IPS-20b (cell line): ENCODE data around the gene SPATA22.
"Not testable (repeated sequence)": the region's sequence is repeated elsewhere in the genome, so short reads cannot be mapped to it uniquely, and the experiment has no call there.

ENCODE experiments used
- H3K27ac ChIP-seq: one replicate; pipeline ENCODE4 v1.5.1; 2013; ENCODE audit warnings: low read length
- H3K27me3 ChIP-seq: 2 replicates; pipeline ENCODE4 v1.6.1; 2013; ENCODE audit warnings: mild to moderate bottlenecking, low read length, inconsistent platforms; ENCODE audit not compliant: insufficient read depth
- H3K36me3 ChIP-seq: 2 replicates; pipeline ENCODE4 v1.6.1; 2013; ENCODE audit warnings: low read depth, mild to moderate bottlenecking, inconsistent platforms, low read length, moderate library complexity; ENCODE audit not compliant: insufficient read depth
- H3K4me1 ChIP-seq: 2 replicates; pipeline ENCODE4 v1.6.1; 2013; ENCODE audit warnings: mild to moderate bottlenecking, control low read depth, inconsistent platforms, low read length, moderate library complexity; ENCODE audit not compliant: insufficient read depth
- H3K4me3 ChIP-seq: 2 replicates; pipeline ENCODE4 v1.5.1; 2013; ENCODE audit warnings: mild to moderate bottlenecking, low read length, inconsistent platforms
- H3K9ac ChIP-seq: 2 replicates; pipeline ENCODE4 v1.6.1; 2013; ENCODE audit warnings: low read depth, mild to moderate bottlenecking, inconsistent platforms, low read length, moderate library complexity
- H3K9me3 ChIP-seq: 2 replicates; pipeline ENCODE4 v1.6.1; 2013; ENCODE audit warnings: mild to moderate bottlenecking, low read depth, low read length, inconsistent platforms; ENCODE audit not compliant: insufficient read depth

Gene SPATA22, protein sequence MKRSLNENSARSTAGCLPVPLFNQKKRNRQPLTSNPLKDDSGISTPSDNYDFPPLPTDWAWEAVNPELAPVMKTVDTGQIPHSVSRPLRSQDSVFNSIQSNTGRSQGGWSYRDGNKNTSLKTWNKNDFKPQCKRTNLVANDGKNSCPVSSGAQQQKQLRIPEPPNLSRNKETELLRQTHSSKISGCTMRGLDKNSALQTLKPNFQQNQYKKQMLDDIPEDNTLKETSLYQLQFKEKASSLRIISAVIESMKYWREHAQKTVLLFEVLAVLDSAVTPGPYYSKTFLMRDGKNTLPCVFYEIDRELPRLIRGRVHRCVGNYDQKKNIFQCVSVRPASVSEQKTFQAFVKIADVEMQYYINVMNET

DNA sequence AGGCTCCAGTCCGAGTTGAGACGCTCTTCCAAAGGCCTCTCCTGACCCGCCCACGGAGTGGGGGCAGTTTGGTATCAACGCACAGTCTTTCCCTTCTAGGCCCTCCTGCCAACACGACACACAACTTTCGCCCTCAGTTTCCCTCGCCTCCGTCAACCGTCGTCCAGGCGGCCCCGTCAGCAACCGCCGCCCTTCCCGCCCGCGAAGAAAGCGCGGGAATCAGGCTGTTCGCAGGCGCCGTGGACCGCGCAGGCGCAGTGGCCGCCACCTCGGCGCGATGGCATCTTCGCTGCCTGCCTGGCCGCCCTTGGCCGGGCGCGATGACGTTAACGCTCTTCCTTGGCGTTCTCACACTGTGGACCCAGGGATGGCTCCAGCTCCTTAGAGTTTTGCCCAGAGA lies at the start of gene SPATA22:
SPATA22 (minus strand) TSS at position 221 of the 400 bp plus-strand sequence. CDS start 2,494 bp downstream, outside the sequence.
- no peaks in the 10 kb centered on the region for H3K27me3 ChIP-seq
- no peaks in the 10 kb centered on the region for H3K9me3 ChIP-seq
- no peak within 1 kb of the TSS for H3K9ac ChIP-seq
- H3K4me3 ChIP-seq: no peak within 1 kb of the TSS
- 0 out of 2 replicates have a peak, but pooled peaks cover 4% of the 10 kb centered on the region for H3K4me1 ChIP-seq
- no peak within 1 kb of the TSS for H3K27ac ChIP-seq
- no peaks in the 10 kb centered on the region for H3K36me3 ChIP-seq

DNA sequence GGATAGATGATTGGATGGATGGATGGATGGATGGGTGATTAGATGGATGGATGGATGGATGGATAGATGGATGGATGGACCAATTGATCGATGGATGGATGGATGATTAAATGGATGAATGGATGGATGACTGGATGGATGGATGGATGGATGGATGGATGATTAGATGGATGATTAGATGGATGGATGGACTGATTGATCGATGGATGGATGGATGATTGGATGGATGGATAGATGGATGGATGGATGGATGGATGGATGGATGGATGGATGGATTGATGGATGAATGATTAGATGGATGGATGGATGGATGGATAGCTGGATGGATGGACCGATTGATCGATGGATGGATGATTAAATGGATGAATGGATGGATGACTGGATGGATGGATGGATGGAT lies 47.9 kb upstream of the SPATA22 start:
- not testable (repeated sequence) for H3K27ac ChIP-seq, H3K36me3 ChIP-seq, H3K27me3 ChIP-seq, H3K9me3 ChIP-seq, H3K4me3 ChIP-seq, H3K9ac ChIP-seq, H3K4me1 ChIP-seq

DNA sequence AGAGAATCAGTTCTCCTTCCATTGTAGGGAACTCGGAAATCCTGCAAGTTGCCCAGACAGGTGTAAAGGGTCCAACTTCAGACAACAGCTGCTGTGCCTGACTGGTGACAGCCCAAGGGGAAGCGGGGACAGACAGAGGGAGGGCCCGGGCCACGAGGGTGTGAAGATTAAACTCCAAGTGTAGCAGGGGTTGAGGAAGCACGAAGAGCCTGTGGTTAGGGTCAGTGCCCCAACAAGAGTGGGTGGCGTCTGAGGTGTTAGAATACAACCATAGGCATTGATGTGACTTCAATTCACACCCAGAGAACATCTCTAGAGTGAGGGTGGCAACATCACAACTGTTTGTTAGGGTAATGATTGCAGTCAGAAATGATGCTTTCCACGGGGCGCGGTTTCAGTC lies 43.3 kb upstream of the SPATA22 start:
- no peaks in the 10 kb centered on the region for H3K36me3 ChIP-seq
- H3K27me3 ChIP-seq: peaks cover 20% of the 10 kb centered on the region; the same call in 1 of the 2 replicates
- no peak overlapping the region for H3K4me3 ChIP-seq
- no peak overlapping the region for H3K27ac ChIP-seq
- no peaks in the 10 kb centered on the region for H3K9me3 ChIP-seq
- peaks cover 26% of the 10 kb centered on the region; the same call in 1 of the 2 replicates for H3K4me1 ChIP-seq
- no peak overlapping the region for H3K9ac ChIP-seq

DNA sequence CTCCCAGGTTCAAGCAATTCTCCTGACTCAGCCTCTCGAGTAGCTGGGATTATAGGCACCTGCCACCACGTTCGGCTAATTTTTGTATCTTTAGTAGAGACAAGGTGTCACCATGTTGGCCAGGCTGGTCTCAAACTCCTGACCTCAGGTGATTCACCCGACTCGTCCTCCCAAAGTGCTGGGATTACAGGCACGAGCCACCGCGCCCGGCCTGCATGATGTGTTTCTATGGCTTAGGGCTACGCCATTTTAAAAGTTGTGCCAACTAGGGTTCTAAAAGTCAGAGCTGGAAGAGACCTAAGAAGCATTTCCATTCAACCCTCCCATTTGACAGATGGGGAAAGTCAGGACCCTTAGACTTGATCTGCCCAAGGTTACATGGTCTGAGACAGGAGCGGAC lies 42.5 kb upstream of the SPATA22 start:
- H3K27ac ChIP-seq, H3K36me3 ChIP-seq, H3K9me3 ChIP-seq, H3K4me3 ChIP-seq, H3K9ac ChIP-seq: not testable (repeated sequence)
- peaks cover 26% of the 10 kb centered on the region; the same call in 1 of the 2 replicates for H3K4me1 ChIP-seq
- peaks cover 20% of the 10 kb centered on the region; the same call in 1 of the 2 replicates for H3K27me3 ChIP-seq

DNA sequence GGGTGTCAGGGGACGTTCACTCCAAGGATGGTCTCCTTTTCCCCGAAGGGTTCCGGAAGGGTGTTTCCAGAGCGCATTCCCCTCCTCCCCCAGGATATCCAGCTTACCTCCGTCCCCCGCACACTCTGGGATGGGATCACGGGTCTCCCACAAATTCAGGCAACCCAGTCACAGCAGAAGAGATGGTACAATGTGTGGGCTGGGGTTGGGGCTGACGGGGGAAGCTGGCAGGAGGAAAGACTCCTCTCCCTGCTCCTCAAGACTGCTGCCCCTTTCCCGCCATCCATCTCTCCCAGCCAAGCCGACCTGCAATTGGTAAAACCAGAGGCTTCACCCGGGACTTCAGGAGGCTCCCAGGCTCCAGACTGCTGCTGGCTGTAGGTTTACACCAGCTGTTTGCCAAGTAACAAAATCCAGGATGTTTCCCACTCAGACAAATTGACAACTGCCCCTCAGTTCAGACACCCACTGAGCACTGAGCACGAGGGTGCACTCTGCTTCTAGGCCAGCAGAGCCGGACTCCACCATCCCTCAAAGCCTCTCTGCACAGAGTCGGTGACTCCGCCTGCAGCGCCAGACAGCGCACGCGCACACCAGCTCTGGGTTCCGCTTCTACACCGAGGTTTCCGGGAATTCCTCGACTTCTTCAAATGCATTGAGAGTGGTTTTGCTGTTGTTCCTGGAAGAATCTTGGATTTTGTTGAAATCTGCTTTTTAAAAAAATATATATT lies 41.9 kb upstream of the SPATA22 start:
- H3K4me3 ChIP-seq: no peak overlapping the region; the same call in 1 of the 2 replicates
- peaks cover 20% of the 10 kb centered on the region; the same call in 1 of the 2 replicates for H3K27me3 ChIP-seq
- no peaks in the 10 kb centered on the region for H3K9me3 ChIP-seq
- H3K36me3 ChIP-seq: no peaks in the 10 kb centered on the region
- no peak overlapping the region for H3K27ac ChIP-seq
- peak overlapping the region; percentile 14; the same call in 1 of the 2 replicates for H3K9ac ChIP-seq
- peaks cover 26% of the 10 kb centered on the region; the same call in 1 of the 2 replicates for H3K4me1 ChIP-seq

DNA sequence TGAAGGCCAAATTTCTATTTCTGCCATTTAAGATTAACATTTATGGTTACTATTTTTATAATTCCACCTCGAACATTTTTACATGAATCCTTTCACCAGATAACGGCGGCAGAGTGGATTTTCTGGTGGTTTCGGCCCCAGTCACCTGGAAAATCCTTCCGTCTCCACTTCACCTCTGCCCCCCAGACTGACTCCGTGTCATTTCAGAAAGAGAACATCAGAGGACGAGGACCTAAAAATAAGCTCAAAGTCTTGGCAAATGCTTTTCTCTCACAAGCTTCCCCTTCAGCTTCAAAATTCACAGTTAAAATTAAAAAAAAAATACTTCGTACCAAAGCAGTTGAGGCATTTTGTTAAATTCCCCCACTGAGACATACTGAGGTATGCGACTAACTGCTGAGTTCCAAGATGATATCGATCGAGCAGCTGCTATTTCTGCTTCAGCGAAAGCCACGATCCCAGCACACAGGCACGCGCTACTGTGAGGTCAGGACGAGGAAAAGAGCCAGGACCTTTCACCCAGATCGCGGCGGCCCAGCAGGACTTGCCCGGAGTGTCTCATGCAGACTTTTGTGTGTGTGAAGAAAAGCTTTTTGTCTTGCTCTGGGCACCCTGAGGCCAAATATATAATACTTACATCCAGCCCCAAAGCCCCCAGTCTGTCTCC lies 41.0 kb upstream of the SPATA22 start:
- H3K4me1 ChIP-seq: peaks cover 26% of the 10 kb centered on the region; the same call in 1 of the 2 replicates
- no peaks in the 10 kb centered on the region for H3K36me3 ChIP-seq
- no peak overlapping the region for H3K27ac ChIP-seq
- no peak overlapping the region for H3K9ac ChIP-seq
- H3K9me3 ChIP-seq: no peaks in the 10 kb centered on the region
- no peak overlapping the region; the same call in 1 of the 2 replicates for H3K4me3 ChIP-seq
- peaks cover 20% of the 10 kb centered on the region; the same call in 1 of the 2 replicates for H3K27me3 ChIP-seq

DNA sequence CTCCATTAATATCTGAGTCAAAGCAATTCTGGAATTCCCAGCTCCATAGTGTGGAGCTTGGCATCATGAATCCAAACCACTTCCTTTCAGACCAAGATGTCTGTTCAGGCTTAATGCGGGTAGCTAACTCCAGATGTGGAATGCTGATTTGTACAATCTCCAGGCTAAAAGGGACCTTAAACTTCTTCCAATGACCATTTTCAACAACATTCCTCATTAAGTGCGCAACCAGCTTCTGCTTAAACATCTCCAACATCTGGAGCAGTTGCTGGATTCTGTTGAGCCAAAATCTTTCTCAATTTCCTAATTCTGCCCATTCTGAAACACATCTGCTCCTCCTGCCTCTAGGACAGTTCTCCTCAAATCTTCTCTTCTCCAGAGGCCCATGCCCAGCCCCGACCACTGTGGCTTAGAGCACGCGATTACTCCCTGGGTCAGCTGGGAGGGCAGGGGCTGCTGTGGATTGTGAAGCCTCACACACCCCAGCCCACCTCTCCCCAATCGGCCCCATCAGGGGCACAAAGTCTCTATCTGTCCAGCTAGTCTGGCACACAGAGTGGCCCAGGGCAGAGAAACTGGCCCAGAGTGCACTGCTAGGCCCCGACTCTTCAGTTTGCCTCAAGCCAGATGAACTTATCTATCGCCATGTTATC lies 40.4 kb upstream of the SPATA22 start:
- Histone ChIP-seq H3K9me3 (no peaks in the 10 kb centered on the region), H3K4me3 (no peak overlapping the region), H3K36me3 (no peaks in the 10 kb centered on the region), H3K9ac (no peak overlapping the region), H3K27ac (no peak overlapping the region), H3K4me1 (peaks cover 26% of the 10 kb centered on the region; the same call in 1 of the 2 replicates), H3K27me3 (peaks cover 20% of the 10 kb centered on the region; the same call in 1 of the 2 replicates)

DNA sequence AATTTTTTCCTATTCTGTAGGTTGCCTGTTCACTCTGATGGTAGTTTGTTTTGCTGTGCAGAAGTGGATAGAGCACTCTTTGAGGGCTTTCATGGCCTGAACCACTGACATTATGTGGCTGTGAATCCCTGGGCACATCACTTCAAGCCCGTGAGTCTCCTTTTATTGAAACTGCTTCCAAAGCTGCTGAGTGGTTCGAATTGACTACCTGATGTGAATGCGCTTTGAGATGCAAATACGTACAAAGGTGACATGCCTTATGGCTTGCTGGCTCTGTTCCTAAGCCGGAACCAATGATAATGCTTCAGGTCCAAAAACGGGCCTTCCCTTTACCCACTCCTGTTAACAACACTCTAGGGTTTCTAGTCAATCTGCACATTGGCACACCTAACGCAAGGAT lies 38.5 kb upstream of the SPATA22 start:
- no peak overlapping the region for H3K27ac ChIP-seq
- H3K9ac ChIP-seq: no peak overlapping the region
- H3K27me3 ChIP-seq: peaks cover 20% of the 10 kb centered on the region; the same call in 1 of the 2 replicates
- H3K4me3 ChIP-seq: no peak overlapping the region
- no peaks in the 10 kb centered on the region for H3K9me3 ChIP-seq
- H3K36me3 ChIP-seq: no peaks in the 10 kb centered on the region
- H3K4me1 ChIP-seq: peaks cover 26% of the 10 kb centered on the region; the same call in 1 of the 2 replicates

DNA sequence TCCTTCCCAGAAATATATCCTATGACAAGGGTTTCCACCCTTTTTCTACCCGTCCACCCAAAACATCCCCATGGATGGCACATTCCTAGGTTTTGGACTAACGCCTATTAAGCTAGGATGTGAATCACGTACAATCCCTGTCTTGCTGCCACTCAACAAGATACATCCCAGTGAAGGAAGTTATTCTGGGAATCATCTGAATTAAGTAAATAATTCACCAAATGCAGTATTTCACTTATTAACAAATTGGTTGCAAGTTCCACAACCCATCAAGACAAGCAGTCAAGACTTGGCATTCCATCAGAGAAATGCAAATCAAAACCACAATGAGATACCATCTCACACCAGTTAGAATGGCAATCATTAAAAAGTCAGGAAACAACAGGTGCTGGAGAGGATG lies 36.2 kb upstream of the SPATA22 start:
- H3K4me3 ChIP-seq: no peak overlapping the region
- no peak overlapping the region for H3K27ac ChIP-seq
- no peak overlapping the region for H3K9ac ChIP-seq
- H3K36me3 ChIP-seq: no peaks in the 10 kb centered on the region
- peaks cover 16% of the 10 kb centered on the region; the same call in 1 of the 2 replicates for H3K27me3 ChIP-seq
- no peaks in the 10 kb centered on the region for H3K9me3 ChIP-seq
- peaks cover 20% of the 10 kb centered on the region; the same call in 1 of the 2 replicates for H3K4me1 ChIP-seq

DNA sequence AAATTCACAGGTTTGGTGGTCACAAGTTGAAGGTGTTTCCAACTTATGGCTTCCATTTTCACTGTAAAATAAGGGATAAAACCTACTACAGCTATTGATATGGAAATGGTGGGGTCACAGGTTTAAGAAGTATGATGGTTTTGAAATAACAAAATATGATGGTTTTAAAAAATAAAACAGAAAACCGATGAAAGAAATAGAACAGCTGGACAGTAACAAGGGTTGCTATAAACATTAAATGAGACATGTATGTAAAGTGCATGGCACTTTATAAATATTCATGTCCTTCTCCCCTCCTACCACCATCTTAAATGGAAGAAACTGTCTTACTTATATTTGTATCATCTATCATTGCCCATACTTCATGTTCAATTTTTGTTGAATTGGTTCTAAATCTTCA lies 35.5 kb upstream of the SPATA22 start:
- H3K9me3 ChIP-seq: no peaks in the 10 kb centered on the region
- H3K9ac ChIP-seq: no peak overlapping the region
- no peak overlapping the region for H3K27ac ChIP-seq
- peaks cover 12% of the 10 kb centered on the region; the same call in 1 of the 2 replicates for H3K4me1 ChIP-seq
- H3K4me3 ChIP-seq: no peak overlapping the region
- H3K36me3 ChIP-seq: no peaks in the 10 kb centered on the region
- peaks cover 8% of the 10 kb centered on the region; the same call in 1 of the 2 replicates for H3K27me3 ChIP-seq

DNA sequence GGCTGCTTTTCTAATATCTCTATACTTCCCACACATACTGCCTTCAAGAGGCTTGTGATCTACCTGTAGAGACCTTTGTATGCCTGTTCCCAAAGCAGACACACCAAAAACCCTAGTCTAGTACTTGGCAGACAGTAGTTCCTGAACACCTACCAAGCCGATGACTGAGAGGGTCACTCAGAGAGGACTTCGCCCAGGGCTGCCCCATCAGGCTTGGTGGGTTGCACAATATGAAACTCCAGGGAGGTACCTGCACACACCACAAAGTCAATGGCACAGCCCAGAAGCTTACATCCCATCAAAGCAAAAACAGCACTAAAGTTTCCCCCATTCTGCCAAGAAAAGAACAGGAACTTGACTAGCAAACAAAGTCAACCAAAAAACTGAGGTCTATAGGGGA lies 34.4 kb upstream of the SPATA22 start:
- no peak overlapping the region for H3K27ac ChIP-seq
- peaks cover 10% of the 10 kb centered on the region; the same call in 1 of the 2 replicates for H3K4me1 ChIP-seq
- peaks cover 3% of the 10 kb centered on the region; the same call in 1 of the 2 replicates for H3K9me3 ChIP-seq
- no peaks in the 10 kb centered on the region for H3K27me3 ChIP-seq
- no peak overlapping the region for H3K9ac ChIP-seq
- H3K4me3 ChIP-seq: no peak overlapping the region
- H3K36me3 ChIP-seq: no peaks in the 10 kb centered on the region
